Uterus (tissue), 4 donors: ENCODE measurements around the gene PIEZO2. TPM values are rescaled to one million over a fixed set of nuclear protein-coding genes. Genes with fewer than 3 reads are reported as not detected.

Experiments used
- DNase-seq, 2 donors: peaks; one replicate each; pipeline ENCODE4 v3.0.0-alpha.2; 2019 to 2020
- H3K27ac ChIP-seq, 2 donors: fragments of 200-600 bp; sonication (generic); 1 replicate in 1 of 2; 2 replicates in 1 of 2; pipeline ENCODE4 v1.5.1; 2016 to 2018
- H3K27me3 ChIP-seq, 2 donors: fragments of 200-600 bp; sonication (generic); one replicate each; pipeline ENCODE4 v1.5.1; 2018 to 2019; ENCODE audit warnings: control low read depth in 1 of 2
- H3K36me3 ChIP-seq, 2 donors: fragments of 200-600 bp; sonication (generic); one replicate each; pipeline ENCODE4 v1.5.1; 2019; ENCODE audit warnings: control low read depth in 1 of 2
- H3K4me1 ChIP-seq, 2 donors: fragments of 200-600 bp; sonication (generic); one replicate each; pipeline ENCODE4 v1.5.1; 2018 to 2019; ENCODE audit warnings: control low read depth in 1 of 2
- H3K4me3 ChIP-seq, 2 donors: fragments of 200-600 bp; sonication (generic); 1 replicate in 1 of 2; 2 replicates in 1 of 2; pipeline ENCODE4 v1.5.1; 2018 to 2019; ENCODE audit warnings: mild to moderate bottlenecking in 1 of 2
- H3K9me3 ChIP-seq, 2 donors: fragments of 200-600 bp; sonication (generic); one replicate each; pipeline ENCODE4 v1.5.1; 2019; ENCODE audit warnings: control low read depth in 1 of 2
- POLR2A ChIP-seq, 2 donors: fragments of 450-650 bp; IDR thresholded peaks; one replicate each; pipeline ENCODE4 v1.6.1; 2016; ENCODE audit warnings: antibody characterized with exemption in 2 of 2, mild to moderate bottlenecking in 1 of 2, moderate library complexity in 1 of 2
- intact Hi-C: fragments of 100-400 bp; cut with DNase I; formaldehyde crosslinking; loops from one replicate; pipeline ENCODE4 v1.15.1; 2023; ENCODE audit warnings: low total_unique reads
- total RNA-seq, 4 donors: library from RNA; depleted of rRNA in 3 of 4; stranded (reverse); fragments of >200 nt in 3 of 4; gene quantifications; one replicate each; pipeline versions ENCODE4 v1.1.0 to v1.2.4, GENCODE V29; 2014 to 2023
- TF ChIP-seq, protein P1 (sequence below), 4 experiments: fragments of 200-600 bp in 2 of 4; fragments of 450-650 bp in 2 of 4; sonication (generic) in 2 of 4; IDR thresholded peaks; one replicate each; pipeline ENCODE4 v1.5.1; 2016 to 2019; ENCODE audit warnings: antibody characterized with exemption in 4 of 4, mild to moderate bottlenecking in 2 of 4, moderate library complexity in 1 of 4
- donor health status: DM: yes; HTN: yes; CAD: no.

Gene PIEZO2
- total RNA-seq, 4 donors from 2014 or later: 1.8 to 42.8 (median 5.6) TPM

DNA sequence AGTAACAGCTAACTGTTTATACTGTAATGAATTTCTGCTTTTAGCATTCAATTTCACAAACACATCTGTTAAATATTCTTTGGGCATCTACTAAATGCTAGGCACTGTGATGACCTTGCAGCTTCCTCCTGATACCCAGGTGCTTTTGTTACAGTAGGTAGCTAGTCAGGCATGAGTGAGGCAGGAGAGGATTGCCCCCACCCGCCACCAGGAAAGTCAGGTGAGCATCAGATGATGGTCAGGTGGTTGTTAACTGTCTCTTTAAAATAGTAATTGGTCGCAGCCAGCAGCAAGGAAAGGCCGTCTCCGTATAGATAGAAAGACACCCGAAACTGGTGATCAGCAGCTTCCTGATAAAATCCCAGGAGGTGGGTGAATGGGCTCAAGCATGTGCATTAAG, 255.6 kb downstream of the PIEZO2 start:
- H3K4me3 ChIP-seq: no peak overlapping the region
- H3K27me3 ChIP-seq: no peaks in the 10 kb centered on the region
- no peak for DNase-seq
- no peak overlapping the region for H3K27ac ChIP-seq
- no peak for TF ChIP-seq POLR2A (IDR thresholded peaks at IDR 0.05)
- TF ChIP-seq, protein P1, sequence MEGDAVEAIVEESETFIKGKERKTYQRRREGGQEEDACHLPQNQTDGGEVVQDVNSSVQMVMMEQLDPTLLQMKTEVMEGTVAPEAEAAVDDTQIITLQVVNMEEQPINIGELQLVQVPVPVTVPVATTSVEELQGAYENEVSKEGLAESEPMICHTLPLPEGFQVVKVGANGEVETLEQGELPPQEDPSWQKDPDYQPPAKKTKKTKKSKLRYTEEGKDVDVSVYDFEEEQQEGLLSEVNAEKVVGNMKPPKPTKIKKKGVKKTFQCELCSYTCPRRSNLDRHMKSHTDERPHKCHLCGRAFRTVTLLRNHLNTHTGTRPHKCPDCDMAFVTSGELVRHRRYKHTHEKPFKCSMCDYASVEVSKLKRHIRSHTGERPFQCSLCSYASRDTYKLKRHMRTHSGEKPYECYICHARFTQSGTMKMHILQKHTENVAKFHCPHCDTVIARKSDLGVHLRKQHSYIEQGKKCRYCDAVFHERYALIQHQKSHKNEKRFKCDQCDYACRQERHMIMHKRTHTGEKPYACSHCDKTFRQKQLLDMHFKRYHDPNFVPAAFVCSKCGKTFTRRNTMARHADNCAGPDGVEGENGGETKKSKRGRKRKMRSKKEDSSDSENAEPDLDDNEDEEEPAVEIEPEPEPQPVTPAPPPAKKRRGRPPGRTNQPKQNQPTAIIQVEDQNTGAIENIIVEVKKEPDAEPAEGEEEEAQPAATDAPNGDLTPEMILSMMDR (IDR thresholded peaks at IDR 0.05): no peak
- intact Hi-C loops: no loop called here
- H3K9me3 ChIP-seq: no peaks in the 10 kb centered on the region
- no peaks in the 10 kb centered on the region for H3K36me3 ChIP-seq
- H3K4me1 ChIP-seq: no peaks in the 10 kb centered on the region

DNA sequence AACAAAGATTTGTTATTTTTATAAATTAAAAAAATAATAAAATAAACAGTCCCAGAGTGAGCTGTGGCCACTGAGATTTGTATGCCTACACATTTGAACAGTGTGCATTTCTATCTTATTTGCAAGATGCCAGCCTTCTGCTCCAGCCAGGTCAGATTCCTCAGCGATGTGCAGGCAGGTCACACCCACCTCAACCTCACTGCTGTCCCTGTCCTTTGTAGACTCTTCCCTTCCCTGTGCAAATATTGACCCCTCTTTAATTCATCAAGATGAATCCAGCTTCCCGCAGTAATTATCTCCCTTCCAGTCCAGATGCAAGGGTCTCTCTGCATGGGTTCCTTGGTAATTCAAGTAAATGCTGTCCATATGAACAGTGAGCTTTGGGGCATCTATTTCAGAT, 256.2 kb downstream of the PIEZO2 start:
- Histone ChIP-seq H3K36me3 (no peaks in the 10 kb centered on the region), H3K4me1 (no peaks in the 10 kb centered on the region), H3K4me3 (no peak overlapping the region), H3K27ac (no peak overlapping the region), H3K27me3 (no peaks in the 10 kb centered on the region), H3K9me3 (no peaks in the 10 kb centered on the region)
- DNase-seq: no peak
- intact Hi-C loops: no loop called here
- TF ChIP-seq POLR2A (IDR thresholded peaks at IDR 0.05): no peak
- TF ChIP-seq, protein P1 (IDR thresholded peaks at IDR 0.05): no peak

DNA sequence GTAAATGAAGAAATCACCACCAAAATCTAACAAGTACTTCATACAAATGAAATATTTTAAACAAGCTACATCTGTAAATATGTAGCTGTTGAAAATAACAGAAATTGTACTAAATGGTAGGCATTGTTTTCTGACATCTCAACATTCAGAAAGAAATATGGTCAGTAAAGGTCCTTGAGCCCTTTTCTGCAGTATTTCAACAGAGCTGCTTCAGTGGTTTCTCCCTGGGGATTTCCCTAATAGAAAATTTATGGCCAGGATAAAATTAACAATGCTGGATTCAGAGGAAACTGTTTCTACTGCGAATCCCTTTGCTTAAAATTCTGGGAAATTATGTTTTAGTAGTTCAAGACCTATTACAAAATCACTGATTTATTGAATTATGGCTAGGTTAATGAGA, 256.6 kb downstream of the PIEZO2 start:
- H3K4me3 ChIP-seq: no peak overlapping the region
- H3K9me3 ChIP-seq: no peaks in the 10 kb centered on the region
- H3K27me3 ChIP-seq: no peaks in the 10 kb centered on the region
- intact Hi-C loops: no loop called here
- DNase-seq: no peak
- no peak overlapping the region for H3K27ac ChIP-seq
- no peaks in the 10 kb centered on the region for H3K36me3 ChIP-seq
- no peaks in the 10 kb centered on the region for H3K4me1 ChIP-seq
- no peak for TF ChIP-seq POLR2A (IDR thresholded peaks at IDR 0.05)
- TF ChIP-seq, protein P1 (IDR thresholded peaks at IDR 0.05): no peak

DNA sequence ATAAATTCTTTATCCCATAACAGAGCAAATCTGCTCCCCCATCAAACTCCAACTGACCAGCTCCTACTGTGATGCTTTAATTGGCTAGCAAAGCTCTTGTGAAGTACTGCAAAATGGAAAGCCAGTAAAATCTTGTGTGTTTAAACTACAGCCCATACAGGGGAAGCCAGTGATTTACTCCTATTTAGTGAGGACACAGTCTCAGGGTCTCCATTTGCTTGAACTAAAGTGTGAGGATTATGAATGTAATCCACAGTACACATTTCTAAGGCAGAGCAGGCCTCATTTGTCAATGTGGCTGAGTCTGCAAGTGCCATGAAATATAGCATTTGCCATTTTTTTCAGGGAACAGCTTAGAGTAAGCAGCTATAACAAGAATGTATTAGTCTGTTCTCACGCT, 259.3 kb downstream of the PIEZO2 start:
- Histone ChIP-seq H3K27ac (no peak overlapping the region), H3K9me3 (no peaks in the 10 kb centered on the region), H3K27me3 (no peaks in the 10 kb centered on the region), H3K4me3 (no peak overlapping the region), H3K36me3 (no peaks in the 10 kb centered on the region), H3K4me1 (no peaks in the 10 kb centered on the region)
- DNase-seq: no peak
- TF ChIP-seq POLR2A (IDR thresholded peaks at IDR 0.05): no peak
- intact Hi-C loops: no loop called here

DNA sequence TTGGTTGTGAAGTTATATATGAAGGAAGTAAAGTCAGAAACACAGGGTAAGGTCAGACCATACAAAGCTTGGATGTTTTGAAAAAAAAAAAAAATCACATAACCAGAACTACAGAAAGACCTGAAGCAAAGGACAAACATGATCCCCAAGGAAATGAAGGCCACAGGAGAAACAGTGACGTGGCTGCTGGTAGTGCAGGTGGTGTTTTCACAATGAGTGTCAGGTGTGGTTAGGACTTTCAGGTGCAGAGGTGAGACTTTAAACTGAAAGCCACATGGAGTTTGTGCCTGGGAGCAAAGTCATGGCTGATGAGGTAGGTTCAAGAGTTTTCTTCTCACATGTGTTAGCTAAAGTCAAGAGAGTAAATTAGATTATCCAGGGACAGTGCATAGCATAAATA, 270.7 kb downstream of the PIEZO2 start:
- H3K27ac ChIP-seq: no peak overlapping the region
- H3K4me3 ChIP-seq: no peak overlapping the region
- no peaks in the 10 kb centered on the region for H3K27me3 ChIP-seq
- intact Hi-C loops: no loop called here
- DNase-seq: no peak
- H3K4me1 ChIP-seq: no peaks in the 10 kb centered on the region
- TF ChIP-seq, protein P1 (IDR thresholded peaks at IDR 0.05): no peak
- no peak for TF ChIP-seq POLR2A (IDR thresholded peaks at IDR 0.05)
- H3K36me3 ChIP-seq: no peaks in the 10 kb centered on the region
- H3K9me3 ChIP-seq: no peaks in the 10 kb centered on the region

DNA sequence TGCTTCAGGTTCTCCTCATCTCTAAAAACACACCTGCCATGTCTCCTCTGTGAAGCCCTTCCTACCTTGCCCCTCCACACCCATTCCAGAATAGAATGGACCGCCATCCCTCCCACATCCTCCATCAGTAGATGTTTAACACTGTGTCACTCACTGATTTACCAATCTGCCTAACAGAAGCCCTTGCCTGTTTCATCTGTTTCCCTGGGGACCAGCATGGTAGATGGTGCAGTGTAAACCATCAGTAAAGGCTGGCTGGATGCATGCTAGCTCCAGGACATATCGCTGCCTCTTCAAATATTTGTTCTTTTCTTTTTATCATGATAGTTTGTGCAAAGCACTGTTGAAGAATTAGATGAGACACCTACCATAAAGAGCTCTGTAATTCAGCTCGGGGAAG, 271.4 kb downstream of the PIEZO2 start:
- intact Hi-C loops: no loop called here
- no peak for DNase-seq
- Histone ChIP-seq H3K36me3 (no peaks in the 10 kb centered on the region), H3K27ac (no peak overlapping the region), H3K27me3 (no peaks in the 10 kb centered on the region), H3K9me3 (no peaks in the 10 kb centered on the region), H3K4me1 (no peaks in the 10 kb centered on the region), H3K4me3 (no peak overlapping the region)
- TF ChIP-seq POLR2A (IDR thresholded peaks at IDR 0.05): no peak
- TF ChIP-seq, protein P1 (IDR thresholded peaks at IDR 0.05): no peak
